ENCODE measurements around the gene PJA2.

Gene PJA2

GRCh38 chr5:109378095-109378494 lies 31.7 kb downstream of the PJA2 start:
- Histone ChIP-seq H3K9me3 (ENCODE audit: insufficient read depth, low read depth, low read length) (no peaks in the 10 kb centered on the region), H3K9ac (ENCODE audit: low read depth, low read length) (no peak overlapping the region), H3K4me3 (ENCODE audit: low read length) (no peak overlapping the region), H3K36me3 (ENCODE audit: insufficient read depth, low read length) (peaks cover 69% of the 10 kb centered on the region), H3K4me1 (ENCODE audit: insufficient read depth, low read length) (no peaks in the 10 kb centered on the region), H3K27ac (ENCODE audit: low read depth, low read length) (no peak overlapping the region), H3K27me3 (ENCODE audit: insufficient read depth, low read length) (no peaks in the 10 kb centered on the region)
- WGBS = 95% methylated on average over 2 of the region's 2 CpGs

- H3K36me3 ChIP-seq (ENCODE audit: insufficient read depth, low read length) = peaks cover 38% of the 10 kb centered on the region
- H3K4me3 ChIP-seq (ENCODE audit: low read length) = no peak overlapping the region
- no peak overlapping the region for H3K9ac ChIP-seq (ENCODE audit: low read depth, low read length)
- H3K4me1 ChIP-seq (ENCODE audit: insufficient read depth, low read length) = no peaks in the 10 kb centered on the region; the same call in 1 of the 2 replicates
- H3K27me3 ChIP-seq (ENCODE audit: insufficient read depth, low read length) = no peaks in the 10 kb centered on the region
- H3K27ac ChIP-seq (ENCODE audit: low read depth, low read length) = 0 out of 2 replicates have a peak overlapping the region, but pooled peaks have one; percentile 31
- no peaks in the 10 kb centered on the region for H3K9me3 ChIP-seq (ENCODE audit: insufficient read depth, low read depth, low read length)
Observed at GRCh38 chr5:109374625-109375024, 35.1 kb downstream of the PJA2 start.

- Histone ChIP-seq H3K9me3 (ENCODE audit: insufficient read depth, low read depth, low read length) (no peaks in the 10 kb centered on the region; the same call in 1 of the 2 replicates), H3K4me1 (ENCODE audit: insufficient read depth, low read length) (no peaks in the 10 kb centered on the region; the same call in 1 of the 2 replicates), H3K36me3 (ENCODE audit: insufficient read depth, low read length) (peaks cover 37% of the 10 kb centered on the region), H3K27me3 (ENCODE audit: insufficient read depth, low read length) (no peaks in the 10 kb centered on the region), H3K9ac (ENCODE audit: low read depth, low read length) (no peak overlapping the region), H3K27ac (ENCODE audit: low read depth, low read length) (no peak overlapping the region), H3K4me3 (ENCODE audit: low read length) (no peak overlapping the region)
Observed at GRCh38 chr5:109373932-109374331, 35.8 kb downstream of the PJA2 start.

- H3K27ac ChIP-seq (ENCODE audit: low read depth, low read length) = no peak overlapping the region
- 100% methylated on average over 1 of the region's 2 CpGs for WGBS
Observed at GRCh38 chr5:109370343-109370742, 39.4 kb downstream of the PJA2 start.

GRCh38 chr5:109365653-109366052 lies 44.1 kb downstream of the PJA2 start:
- no peaks in the 10 kb centered on the region for H3K4me1 ChIP-seq (ENCODE audit: insufficient read depth, low read length)

More at GRCh38 chr5:109370343-109370742, 39.4 kb downstream of the PJA2 start:
- Histone ChIP-seq H3K4me1 (ENCODE audit: insufficient read depth, low read length) (no peaks in the 10 kb centered on the region; the same call in 1 of the 2 replicates), H3K9me3 (ENCODE audit: insufficient read depth, low read depth, low read length) (no peaks in the 10 kb centered on the region; the same call in 1 of the 2 replicates), H3K27me3 (ENCODE audit: insufficient read depth, low read length) (no peaks in the 10 kb centered on the region), H3K4me3 (ENCODE audit: low read length) (no peak overlapping the region), H3K36me3 (ENCODE audit: insufficient read depth, low read length) (peaks cover 28% of the 10 kb centered on the region), H3K9ac (ENCODE audit: low read depth, low read length) (no peak overlapping the region)

GRCh38 chr5:109364977-109365376 lies 44.8 kb downstream of the PJA2 start:
- Histone ChIP-seq H3K27me3 (ENCODE audit: insufficient read depth, low read length) (no peaks in the 10 kb centered on the region), H3K9ac (ENCODE audit: low read depth, low read length) (no peak overlapping the region), H3K27ac (ENCODE audit: low read depth, low read length) (no peak overlapping the region), H3K9me3 (ENCODE audit: insufficient read depth, low read depth, low read length) (no peaks in the 10 kb centered on the region; the same call in 1 of the 2 replicates), H3K4me1 (ENCODE audit: insufficient read depth, low read length) (no peaks in the 10 kb centered on the region), H3K4me3 (ENCODE audit: low read length) (no peak overlapping the region), H3K36me3 (ENCODE audit: insufficient read depth, low read length) (peaks cover 64% of the 10 kb centered on the region)
- WGBS = 89% methylated on average over 1 of the region's 3 CpGs

More at GRCh38 chr5:109365653-109366052, 44.1 kb downstream of the PJA2 start:
- Histone ChIP-seq H3K4me3 (ENCODE audit: low read length) (no peak overlapping the region), H3K27ac (ENCODE audit: low read depth, low read length) (no peak overlapping the region), H3K27me3 (ENCODE audit: insufficient read depth, low read length) (no peaks in the 10 kb centered on the region), H3K9me3 (ENCODE audit: insufficient read depth, low read depth, low read length) (no peaks in the 10 kb centered on the region; the same call in 1 of the 2 replicates), H3K36me3 (ENCODE audit: insufficient read depth, low read length) (peaks cover 57% of the 10 kb centered on the region), H3K9ac (ENCODE audit: low read depth, low read length) (no peak overlapping the region)

GRCh38 chr5:109359642-109360041 lies 50.1 kb downstream of the PJA2 start:
- H3K4me1 ChIP-seq (ENCODE audit: insufficient read depth, low read length) = no peaks in the 10 kb centered on the region

GRCh38 chr5:109357807-109358206 lies 52.0 kb downstream of the PJA2 start:
- H3K36me3 ChIP-seq (ENCODE audit: insufficient read depth, low read length) = peaks cover 58% of the 10 kb centered on the region
- WGBS = 98% methylated on average over 2 of the region's 2 CpGs
- no peak overlapping the region for H3K4me3 ChIP-seq (ENCODE audit: low read length)
- H3K9me3 ChIP-seq (ENCODE audit: insufficient read depth, low read depth, low read length) = no peaks in the 10 kb centered on the region
- no peak overlapping the region for H3K9ac ChIP-seq (ENCODE audit: low read depth, low read length)
- H3K4me1 ChIP-seq (ENCODE audit: insufficient read depth, low read length) = no peaks in the 10 kb centered on the region
- H3K27me3 ChIP-seq (ENCODE audit: insufficient read depth, low read length) = no peaks in the 10 kb centered on the region
- H3K27ac ChIP-seq (ENCODE audit: low read depth, low read length) = no peak overlapping the region

More at GRCh38 chr5:109359642-109360041, 50.1 kb downstream of the PJA2 start:
- 100% methylated on average over 1 of the region's 3 CpGs for WGBS
- Histone ChIP-seq H3K4me3 (ENCODE audit: low read length) (no peak overlapping the region), H3K36me3 (ENCODE audit: insufficient read depth, low read length) (peaks cover 64% of the 10 kb centered on the region), H3K9ac (ENCODE audit: low read depth, low read length) (no peak overlapping the region), H3K27ac (ENCODE audit: low read depth, low read length) (no peak overlapping the region), H3K9me3 (ENCODE audit: insufficient read depth, low read depth, low read length) (no peaks in the 10 kb centered on the region), H3K27me3 (ENCODE audit: insufficient read depth, low read length) (no peaks in the 10 kb centered on the region)

- H3K27ac ChIP-seq (ENCODE audit: low read depth, low read length) = no peak overlapping the region
Observed at GRCh38 chr5:109354761-109355160, 55.0 kb downstream of the PJA2 start.

GRCh38 chr5:109351988-109352864 lies 57.5 kb downstream of the PJA2 start:
- no peaks in the 10 kb centered on the region for H3K4me1 ChIP-seq (ENCODE audit: insufficient read depth, low read length)
- no peak overlapping the region for H3K4me3 ChIP-seq (ENCODE audit: low read length)
- no peak overlapping the region for H3K27ac ChIP-seq (ENCODE audit: low read depth, low read length)
- H3K27me3 ChIP-seq (ENCODE audit: insufficient read depth, low read length) = no peaks in the 10 kb centered on the region
- WGBS = 94% methylated on average over 2 of the region's 2 CpGs
- H3K9ac ChIP-seq (ENCODE audit: low read depth, low read length) = no peak overlapping the region
- peaks cover 52% of the 10 kb centered on the region for H3K36me3 ChIP-seq (ENCODE audit: insufficient read depth, low read length)
- no peaks in the 10 kb centered on the region for H3K9me3 ChIP-seq (ENCODE audit: insufficient read depth, low read depth, low read length)

More at GRCh38 chr5:109354761-109355160, 55.0 kb downstream of the PJA2 start:
- Histone ChIP-seq H3K27me3 (ENCODE audit: insufficient read depth, low read length) (no peaks in the 10 kb centered on the region), H3K9ac (ENCODE audit: low read depth, low read length) (no peak overlapping the region), H3K4me3 (ENCODE audit: low read length) (no peak overlapping the region), H3K36me3 (ENCODE audit: insufficient read depth, low read length) (peaks cover 50% of the 10 kb centered on the region), H3K4me1 (ENCODE audit: insufficient read depth, low read length) (no peaks in the 10 kb centered on the region), H3K9me3 (ENCODE audit: insufficient read depth, low read depth, low read length) (no peaks in the 10 kb centered on the region)
- WGBS = 91% methylated on average over 1 of the region's 2 CpGs

GRCh38 chr5:109350537-109351270 lies 59.1 kb downstream of the PJA2 start:
- H3K9ac ChIP-seq (ENCODE audit: low read depth, low read length) = no peak overlapping the region
- 100% methylated on average over 3 of the region's 5 CpGs for WGBS
- H3K4me3 ChIP-seq (ENCODE audit: low read length) = no peak overlapping the region
- no peaks in the 10 kb centered on the region for H3K4me1 ChIP-seq (ENCODE audit: insufficient read depth, low read length)
- no peaks in the 10 kb centered on the region for H3K9me3 ChIP-seq (ENCODE audit: insufficient read depth, low read depth, low read length)
- no peak overlapping the region for H3K27ac ChIP-seq (ENCODE audit: low read depth, low read length)
- H3K36me3 ChIP-seq (ENCODE audit: insufficient read depth, low read length) = peaks cover 55% of the 10 kb centered on the region
- no peaks in the 10 kb centered on the region for H3K27me3 ChIP-seq (ENCODE audit: insufficient read depth, low read length)

Measured in HUES64 (cell line).